COLO668 (cell line): Measurements from ENCODE around the gene C13orf46.
A peak's percentile ranks its signal among the peaks of the same experiment; 100 is the strongest.
"Not testable (repeated sequence)": the region's sequence is repeated elsewhere in the genome, so short reads cannot be mapped to it uniquely, and the experiment has no call there.

ENCODE experiments used
- DNase-seq: peaks from one replicate; lab custom pipeline; 2025; ENCODE audit not compliant: unreplicated experiment; lab: John Stamatoyannopoulos, UW

Gene C13orf46

GRCh38 chr13:113973218-113974164 is at the start of gene C13orf46:
TSS of gene C13orf46 (minus strand) at chr13:113974076. CDS start at chr13:113973997, 79 bp downstream.
- DNase-seq = no peak

- no peak for DNase-seq
These were observed 49.0 kb upstream of the C13orf46 start for GRCh38 chr13:114022876-114023275.

DNA sequence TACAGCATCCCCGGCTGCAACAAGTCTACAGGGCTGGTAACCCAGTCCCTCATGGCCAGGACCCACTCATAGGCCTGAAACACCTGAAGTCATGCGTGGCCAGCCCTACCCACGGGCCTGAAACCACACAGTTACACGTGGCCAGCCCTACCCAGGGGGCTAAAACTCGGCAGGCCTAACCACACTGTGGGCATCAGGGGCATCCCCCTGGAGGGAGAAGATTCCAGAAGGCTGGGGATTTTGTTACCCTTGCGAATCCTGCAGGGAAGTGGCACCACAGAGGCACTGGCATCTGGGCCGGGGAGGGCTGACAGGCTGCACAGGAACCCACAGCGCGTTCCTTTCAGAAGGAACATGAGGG is 48.4 kb upstream of the C13orf46 start:
- no peak for DNase-seq

- peak; percentile 64 for DNase-seq
These were observed 47.8 kb upstream of the C13orf46 start for GRCh38 chr13:114021464-114022308.

DNA sequence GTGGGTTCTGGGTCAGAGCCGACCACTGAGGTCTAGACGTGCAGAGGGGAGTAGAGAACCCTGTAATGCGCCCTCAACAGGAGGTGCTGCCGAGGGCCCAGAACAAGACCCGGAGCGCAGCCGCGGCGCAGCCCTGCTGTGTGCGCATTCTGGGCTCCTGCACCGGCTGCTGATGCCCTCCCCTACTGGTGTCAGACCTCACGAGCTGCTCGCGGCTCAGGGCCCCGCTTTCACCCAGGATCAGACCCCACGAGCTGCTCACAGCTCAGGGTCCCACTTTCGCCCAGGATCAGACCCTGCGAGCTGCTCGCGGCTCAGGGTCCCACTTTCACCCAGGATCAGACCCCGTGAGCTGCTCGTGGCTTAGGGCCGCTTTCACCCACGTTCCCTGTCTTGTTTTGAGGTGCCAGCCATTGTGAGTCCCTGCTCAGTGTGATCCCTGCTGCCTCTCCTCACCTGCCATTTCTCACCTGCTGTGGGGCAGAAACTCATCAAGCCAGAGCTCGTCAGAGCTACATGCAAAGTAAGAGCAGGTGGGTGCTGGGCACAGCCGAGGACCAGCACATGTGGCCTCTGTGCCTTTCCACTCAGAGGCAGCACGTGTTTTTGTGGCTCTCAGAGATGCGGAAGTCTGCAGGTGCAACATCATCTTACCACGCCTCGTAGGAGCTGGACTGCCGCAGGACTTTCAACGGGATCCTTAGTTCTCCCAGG is 47.0 kb upstream of the C13orf46 start:
- DNase-seq = peak; percentile 81

- not testable (repeated sequence) for DNase-seq
These were observed 46.3 kb upstream of the C13orf46 start for GRCh38 chr13:114020134-114020533.

DNA sequence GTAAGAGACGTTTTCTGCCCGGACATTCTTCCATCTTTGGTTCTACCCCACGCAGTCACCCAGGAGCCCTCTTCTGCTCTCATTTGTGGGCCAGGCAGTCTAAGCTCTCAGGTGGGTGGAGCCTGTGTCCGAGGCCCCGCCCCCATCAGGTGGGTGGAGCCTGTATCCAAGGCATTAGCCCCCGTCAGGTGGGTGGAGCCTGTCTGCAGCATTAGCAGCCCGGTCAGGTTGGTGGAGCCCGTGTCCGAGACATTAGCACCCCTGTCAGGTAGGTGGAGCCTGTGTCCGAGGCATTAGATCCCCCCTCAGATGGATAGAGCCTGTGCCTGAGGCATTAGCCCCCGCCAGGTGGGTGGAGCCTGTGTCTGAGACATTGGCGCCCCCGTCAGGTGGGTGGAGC is 45.5 kb upstream of the C13orf46 start:
- DNase-seq = peak; percentile 54

DNA sequence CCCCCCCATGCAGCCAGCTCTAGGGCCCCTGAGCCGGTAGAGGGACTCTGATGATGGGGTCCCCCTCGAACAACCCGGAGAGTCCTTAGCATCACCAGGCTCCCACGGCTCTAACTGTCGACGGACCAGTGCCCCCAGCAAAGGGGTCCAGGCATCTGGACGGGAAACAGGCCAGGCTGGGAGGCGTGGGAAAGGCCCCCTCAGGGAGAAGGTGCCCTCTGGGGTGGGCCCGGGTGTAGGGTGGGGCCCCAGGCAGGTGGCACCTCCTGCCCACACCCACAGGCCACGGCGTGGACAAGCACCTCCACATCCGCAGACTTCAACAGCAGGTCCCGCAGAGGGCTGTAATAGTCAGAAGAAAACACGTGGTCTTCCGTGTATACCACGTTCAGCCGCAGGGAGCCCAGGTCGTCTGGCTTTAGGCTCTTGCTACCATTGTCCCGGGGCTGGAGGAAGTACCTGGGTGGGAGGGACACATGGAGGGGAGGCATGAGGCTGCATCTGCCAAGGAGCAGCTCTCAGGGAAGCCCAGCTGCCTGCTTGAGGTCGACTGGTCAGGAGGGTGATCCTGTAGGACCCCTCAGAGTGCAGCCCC is 44.7 kb upstream of the C13orf46 start:
- no peak for DNase-seq

GRCh38 chr13:114017966-114018365 is 44.1 kb upstream of the C13orf46 start:
- DNase-seq = no peak

GRCh38 chr13:114017028-114017630 is 43.3 kb upstream of the C13orf46 start:
- peak; percentile 71 for DNase-seq

GRCh38 chr13:114016321-114017027 is 42.6 kb upstream of the C13orf46 start:
- DNase-seq = no peak

GRCh38 chr13:114015969-114016295 is 42.1 kb upstream of the C13orf46 start:
- no peak for DNase-seq

GRCh38 chr13:114015111-114015968 is 41.5 kb upstream of the C13orf46 start:
- no peak for DNase-seq

DNA sequence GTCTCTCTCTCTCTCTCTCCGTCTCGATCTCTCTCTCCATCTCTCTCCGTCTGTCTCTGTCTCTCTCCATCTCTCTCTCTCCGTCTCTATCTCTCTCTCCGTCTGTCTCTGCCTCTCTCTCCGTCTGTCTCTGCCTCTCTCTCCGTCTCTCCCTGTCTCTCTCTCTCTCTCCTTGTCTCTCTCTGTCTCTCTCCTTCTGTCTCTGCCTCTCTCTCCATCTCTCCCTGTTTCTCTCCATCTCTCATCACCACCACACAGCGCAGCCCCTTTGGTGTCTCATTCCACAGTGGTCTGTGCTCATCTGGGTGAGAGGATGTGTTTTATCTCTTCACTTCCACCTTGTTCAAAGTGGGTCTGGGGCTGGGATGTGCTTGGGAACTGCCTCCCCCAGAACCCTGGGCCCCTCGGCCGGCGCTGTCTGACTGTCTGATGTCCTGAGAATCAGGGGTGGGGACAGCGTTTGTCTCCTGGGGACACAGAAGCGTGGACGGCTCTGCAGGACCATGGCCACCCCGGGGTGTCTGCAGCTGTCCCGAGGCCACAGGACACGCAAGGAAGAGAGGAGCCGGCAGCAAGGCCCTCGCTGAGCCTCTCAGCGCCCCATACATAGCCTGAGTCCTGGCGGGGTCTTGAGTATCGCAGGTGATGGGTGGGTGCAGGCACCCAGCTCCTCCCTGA is 40.2 kb upstream of the C13orf46 start:
- no peak for DNase-seq

DNA sequence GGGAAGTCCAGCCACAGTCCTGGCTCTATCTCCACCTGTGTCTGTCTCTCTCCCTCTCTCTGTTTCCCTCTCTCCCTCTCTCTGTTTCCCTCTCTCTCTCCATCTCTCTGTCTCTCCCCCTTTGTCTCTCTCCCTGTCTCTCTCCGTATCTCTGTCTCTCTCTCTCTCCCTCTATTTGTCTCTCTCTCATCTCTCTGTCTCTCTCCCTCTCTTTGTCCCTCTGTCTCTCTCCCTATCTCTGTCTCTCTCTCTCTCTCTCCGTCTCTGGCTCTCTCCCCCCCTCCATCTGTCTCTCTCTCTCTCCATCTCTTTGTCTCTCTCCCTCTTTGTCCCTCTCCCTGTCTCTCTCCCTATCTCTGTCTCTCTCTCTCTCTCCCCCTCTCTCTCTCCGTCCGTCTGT is 39.5 kb upstream of the C13orf46 start:
- no peak for DNase-seq

GRCh38 chr13:114012921-114013320 is 39.0 kb upstream of the C13orf46 start:
- no peak for DNase-seq

GRCh38 chr13:114012141-114012540 is 38.3 kb upstream of the C13orf46 start:
- DNase-seq = no peak

GRCh38 chr13:114011226-114011625 is 37.4 kb upstream of the C13orf46 start:
- DNase-seq = no peak
